ENCODE measurements around the gene ZNF777. TPM values are rescaled to one million over a fixed set of nuclear protein-coding genes. Genes with fewer than 3 reads are reported as not detected.

ZNF777 gene
- total RNA-seq, 2 experiments from 2014 or later, result 14.5 to 14.8 TPM

DNA sequence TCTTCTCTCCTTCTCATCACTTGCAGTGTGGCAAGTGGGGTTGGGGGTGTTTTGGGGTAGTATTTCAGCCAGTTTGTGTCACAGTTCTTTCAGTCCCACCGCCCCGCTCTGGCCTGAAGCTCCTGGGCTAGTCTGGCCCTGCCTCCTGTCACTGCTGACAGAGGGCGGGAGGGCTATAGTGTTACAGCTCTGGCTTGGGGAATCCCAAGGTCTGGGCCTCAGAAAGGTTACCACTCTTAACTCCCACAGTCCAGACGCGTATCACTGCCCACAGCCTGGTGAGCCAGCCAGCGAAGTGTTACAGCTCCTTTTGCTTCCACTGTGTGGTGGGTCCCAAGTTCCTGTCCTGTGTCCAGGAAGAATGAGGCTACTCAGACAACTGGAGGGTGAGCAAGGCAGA, 56.0 kb downstream of the ZNF777 start:
- Mint-ChIP-seq H3K9me3 (no peaks in the 10 kb centered on the region), H3K4me3 (no peak overlapping the region), H3K4me1 (ENCODE audit: low read depth) (no peaks in the 10 kb centered on the region), H3K36me3 (ENCODE audit: low read depth) (no peaks in the 10 kb centered on the region), H3K27me3 (peaks cover 37% of the 10 kb centered on the region), H3K27ac (no peak overlapping the region)
- POLR2A ChIA-PET, result no interaction called here
- intact Hi-C loops (cut with DNase I, micrococcal nuclease), result no loop called here
- Histone ChIP-seq H3K4me3 (ENCODE audit: low read length) (no peak overlapping the region), H3K27me3 (ENCODE audit: control insufficient read depth in 1 of 2, insufficient read depth in 2 of 2, low read length in 2 of 2) (peaks cover 0 to 2% of the 10 kb centered on the region in 2 experiments), H3K36me3 (ENCODE audit: insufficient read depth, low read length) (no peaks in the 10 kb centered on the region), H3K9me3 (ENCODE audit: control insufficient read depth in 1 of 2, insufficient read depth in 1 of 2, low read length in 2 of 2) (no peaks in the 10 kb centered on the region), H3K4me1 (ENCODE audit: insufficient read depth, low read length) (no peaks in the 10 kb centered on the region), H3K27ac (ENCODE audit: low read depth in 1 of 2, low read length in 2 of 2) (no peak overlapping the region)
- ATAC-seq (ENCODE audit: poor library complexity), result no peak
- no peak for DNase-seq
- CTCF ChIA-PET, result no interaction called here
- TF ChIP-seq CTCF (IDR thresholded peaks at IDR 0.05), result no peak

- no peaks in the 10 kb centered on the region for H3K9me3 Mint-ChIP-seq
- DNase-seq (no peak), ATAC-seq (ENCODE audit: poor library complexity) (no peak)
- no peaks in the 10 kb centered on the region for H3K4me1 Mint-ChIP-seq (ENCODE audit: low read depth)
- Histone ChIP-seq H3K4me3 (ENCODE audit: low read length) (no peak overlapping the region), H3K4me1 (ENCODE audit: insufficient read depth, low read length) (no peaks in the 10 kb centered on the region), H3K36me3 (ENCODE audit: insufficient read depth, low read length) (no peaks in the 10 kb centered on the region), H3K27ac (ENCODE audit: low read depth in 1 of 2, low read length in 2 of 2) (no peak overlapping the region), H3K27me3 (ENCODE audit: control insufficient read depth in 1 of 2, insufficient read depth in 2 of 2, low read length in 2 of 2) (peaks cover 0 to 2% of the 10 kb centered on the region in 2 experiments), H3K9me3 (ENCODE audit: control insufficient read depth in 1 of 2, insufficient read depth in 1 of 2, low read length in 2 of 2) (no peaks in the 10 kb centered on the region)
- no peak overlapping the region for H3K27ac Mint-ChIP-seq
- no peak for TF ChIP-seq CTCF (IDR thresholded peaks at IDR 0.05)
- H3K36me3 Mint-ChIP-seq (ENCODE audit: low read depth), result no peaks in the 10 kb centered on the region
- H3K27me3 Mint-ChIP-seq, result peaks cover 37% of the 10 kb centered on the region
- intact Hi-C loops (cut with DNase I, micrococcal nuclease), result no loop called here
- ChIA-PET CTCF (no interaction called here), POLR2A (no interaction called here)
- no peak overlapping the region for H3K4me3 Mint-ChIP-seq
These were observed 56.5 kb downstream of the ZNF777 start for GRCh38 chr7:149404396-149404795.

DNA sequence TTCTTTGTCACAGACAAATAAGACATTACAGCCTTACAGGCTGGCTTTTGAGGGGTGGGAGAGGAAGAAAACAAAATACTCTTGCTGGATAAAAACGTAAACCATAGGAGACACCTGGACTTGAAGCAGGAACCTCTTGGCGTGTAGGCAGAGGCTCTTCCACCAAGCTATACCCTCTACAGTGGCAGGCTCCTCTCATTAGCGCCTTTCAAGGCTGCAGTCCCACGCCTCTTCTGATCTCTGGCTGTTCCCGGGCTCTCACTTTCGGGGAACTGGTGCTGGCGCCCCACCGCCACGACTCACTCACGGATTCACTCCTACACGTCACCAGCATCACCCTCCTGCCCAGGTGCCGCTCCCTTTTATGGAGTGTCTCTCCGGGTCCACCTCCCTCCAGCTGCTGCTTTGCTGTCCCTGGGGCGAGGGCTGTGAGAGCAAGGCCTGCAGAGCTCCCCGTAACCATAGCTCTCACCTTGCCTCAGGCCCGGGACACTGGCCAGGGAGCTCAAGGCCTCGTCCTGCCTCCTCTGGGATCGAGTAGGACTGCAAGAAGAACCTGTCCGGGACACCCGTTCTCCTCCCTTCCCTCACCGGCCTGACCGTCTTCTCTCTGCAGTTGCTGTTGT, 62.6 kb downstream of the ZNF777 start:
- ChIA-PET CTCF (no interaction called here), POLR2A (no interaction called here)
- H3K36me3 ChIP-seq (ENCODE audit: insufficient read depth, low read length), result no peaks in the 10 kb centered on the region
- DNase-seq, result no peak
- Mint-ChIP-seq H3K27me3 (peaks cover 60% of the 10 kb centered on the region), H3K27ac (no peak overlapping the region), H3K4me1 (ENCODE audit: low read depth) (no peaks in the 10 kb centered on the region), H3K9me3 (no peaks in the 10 kb centered on the region), H3K4me3 (no peak overlapping the region), H3K36me3 (ENCODE audit: low read depth) (no peaks in the 10 kb centered on the region)
- H3K27me3 ChIP-seq (ENCODE audit: control insufficient read depth in 1 of 2, insufficient read depth in 2 of 2, low read length in 2 of 2), result peaks cover 0 to 10% of the 10 kb centered on the region in 2 experiments
- H3K27ac ChIP-seq (ENCODE audit: low read depth in 1 of 2, low read length in 2 of 2), result no peak overlapping the region
- intact Hi-C loops (cut with DNase I, micrococcal nuclease), result no loop called here
- H3K4me3 ChIP-seq (ENCODE audit: low read length), result no peak overlapping the region
- ATAC-seq (ENCODE audit: poor library complexity), result no peak
- no peaks in the 10 kb centered on the region for H3K4me1 ChIP-seq (ENCODE audit: insufficient read depth, low read length)
- peaks cover 0 to 8% of the 10 kb centered on the region in 2 experiments for H3K9me3 ChIP-seq (ENCODE audit: control insufficient read depth in 1 of 2, insufficient read depth in 1 of 2, low read length in 2 of 2)
- TF ChIP-seq CTCF (IDR thresholded peaks at IDR 0.05), result no peak

Data from CD4-positive, alpha-beta T cell (primary cell).